SIG-M5 (cell line): Measurements from ENCODE around the gene PPP2R2C.

Source experiments
- DNase-seq: peaks from one replicate; lab custom pipeline; 2025; lab: John Stamatoyannopoulos, UW

Gene PPP2R2C

DNA sequence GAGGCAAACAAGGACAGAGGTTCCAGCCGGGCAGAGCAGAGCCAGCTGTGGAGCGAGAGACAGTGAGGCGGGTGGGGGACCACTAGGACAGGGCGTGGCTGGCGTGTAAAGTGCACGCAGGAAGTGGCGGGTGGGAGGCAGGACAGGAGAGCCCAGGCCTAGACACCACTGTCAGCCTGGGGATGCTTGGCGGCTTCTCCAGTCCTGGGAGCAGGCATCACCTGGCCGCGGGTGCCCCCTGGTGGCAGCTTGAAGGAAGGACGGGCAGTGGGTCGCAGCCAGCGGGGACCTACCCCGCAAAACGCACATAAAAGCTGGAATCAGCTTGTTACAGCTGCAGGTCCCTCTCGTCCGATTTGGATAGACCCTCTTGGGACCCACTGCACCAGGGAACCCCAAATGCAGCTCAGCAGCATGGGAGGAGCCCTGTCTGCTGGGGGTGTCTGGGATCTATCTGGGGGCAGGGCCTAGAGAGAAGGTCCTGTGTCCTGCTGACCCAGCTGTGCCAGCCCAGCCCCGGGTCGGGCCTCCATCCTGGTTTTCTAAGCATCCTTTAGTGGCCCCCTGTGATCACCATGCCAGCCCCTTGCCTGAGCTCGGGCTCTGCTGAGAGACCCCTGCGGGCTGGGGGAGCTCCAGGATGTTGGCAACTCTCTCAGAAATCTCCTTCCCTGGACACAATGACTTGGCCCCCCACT, 145.0 kb downstream of the PPP2R2C start:
- DNase-seq: no peak

DNA sequence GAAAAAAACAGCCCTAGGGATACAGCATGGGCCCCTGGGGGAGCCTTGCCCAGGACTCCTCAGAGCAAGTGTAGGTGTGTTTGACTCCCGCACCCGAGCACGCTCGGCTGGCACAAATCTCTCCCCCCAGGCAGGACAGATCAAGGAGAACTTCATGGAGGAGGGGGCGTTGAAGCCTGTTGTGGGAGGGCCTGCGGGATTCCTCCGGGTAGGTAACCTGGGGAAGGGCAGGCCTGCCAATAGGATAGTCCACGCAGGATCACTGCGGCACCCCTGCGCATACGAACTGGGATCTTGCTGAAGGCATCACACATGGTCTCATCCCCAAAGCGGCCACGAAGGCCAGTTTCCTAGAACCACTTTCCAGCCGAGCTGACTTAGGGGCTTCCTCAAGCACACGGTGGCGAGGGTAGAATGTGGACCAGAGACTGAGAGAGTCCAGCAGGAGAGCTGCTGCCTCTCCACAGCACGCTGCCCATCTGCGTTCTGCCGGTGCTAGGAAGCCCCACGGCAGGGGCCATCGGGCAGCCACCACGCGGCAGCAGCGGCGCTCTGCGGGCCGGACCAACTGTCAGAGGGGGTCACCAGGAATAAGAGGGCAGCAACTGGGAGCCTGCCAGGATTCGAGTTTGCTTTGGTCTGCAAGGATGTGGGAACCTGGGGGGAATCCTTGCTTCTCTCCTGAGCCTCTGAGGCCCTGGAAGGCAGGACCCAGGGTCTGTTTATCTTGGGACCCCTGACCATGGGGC, 145.9 kb downstream of the PPP2R2C start:
- DNase-seq: no peak

DNA sequence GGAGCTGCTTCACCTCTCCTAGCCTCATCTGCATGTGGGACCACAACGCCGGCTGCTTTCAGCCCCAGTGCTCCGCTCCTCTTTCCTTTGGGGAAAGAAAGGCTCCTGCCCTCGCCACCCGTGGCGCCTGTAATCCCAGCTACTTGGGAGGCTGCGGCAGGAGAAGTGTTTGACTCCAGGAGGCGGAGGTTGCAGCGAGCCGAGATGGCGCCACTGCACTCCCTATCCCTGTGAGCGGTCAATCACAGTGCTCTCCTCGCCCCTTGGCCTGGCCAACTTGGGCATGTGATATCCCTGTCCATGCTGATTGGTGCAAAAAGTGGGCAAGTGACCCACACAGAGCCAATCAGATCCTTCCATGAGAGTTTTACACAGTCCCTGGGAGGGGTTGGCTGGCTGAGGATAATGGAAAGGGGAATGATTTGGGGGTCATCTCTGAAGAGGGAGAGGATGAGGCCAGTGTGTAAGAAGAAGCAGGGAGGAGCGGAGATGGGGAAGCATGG, 146.6 kb downstream of the PPP2R2C start:
- no peak for DNase-seq

GRCh38 chr4:6324999-6325787, 147.2 kb downstream of the PPP2R2C start:
- DNase-seq: no peak

- no peak for DNase-seq
Measured at GRCh38 chr4:6324461-6324998, 147.9 kb downstream of the PPP2R2C start.

DNA sequence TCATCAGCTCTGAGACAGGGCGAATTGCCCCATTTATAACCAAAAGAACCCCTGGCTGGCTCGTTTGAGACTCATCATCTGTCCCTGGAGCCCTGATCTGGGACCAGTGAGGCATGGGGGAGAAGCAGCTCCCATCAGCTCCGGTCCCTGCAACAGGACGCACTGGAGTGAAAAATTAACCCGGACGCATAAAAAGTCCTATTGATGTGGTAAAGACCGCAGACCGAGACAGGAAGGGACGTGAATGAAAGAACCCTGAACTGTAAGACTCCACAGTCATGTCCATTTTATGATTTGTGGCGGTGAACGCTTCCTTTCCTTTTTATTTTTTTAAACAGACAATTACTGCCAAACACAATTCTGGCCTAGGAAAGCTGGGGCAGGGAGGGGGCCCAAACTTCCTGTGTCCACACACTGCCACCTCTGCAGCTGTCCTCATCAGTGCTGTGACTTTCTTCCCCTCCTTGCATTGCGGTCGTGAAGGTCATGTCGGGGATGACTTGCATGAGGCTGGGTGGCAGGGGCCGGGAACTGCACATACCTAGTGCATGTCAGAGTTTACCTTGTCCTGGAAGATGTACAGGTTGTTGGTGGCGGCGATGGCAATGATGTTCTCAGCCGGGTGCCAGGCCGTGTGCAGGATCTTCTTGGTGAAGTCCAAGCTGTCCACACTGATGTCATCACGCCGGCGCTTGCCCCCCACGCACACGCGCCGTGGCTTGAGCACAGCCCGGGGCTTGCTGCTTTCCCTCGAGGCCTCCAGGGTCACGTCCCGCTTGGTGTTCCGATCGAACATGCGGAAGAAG, 149.4 kb downstream of the PPP2R2C start:
- DNase-seq: no peak

DNA sequence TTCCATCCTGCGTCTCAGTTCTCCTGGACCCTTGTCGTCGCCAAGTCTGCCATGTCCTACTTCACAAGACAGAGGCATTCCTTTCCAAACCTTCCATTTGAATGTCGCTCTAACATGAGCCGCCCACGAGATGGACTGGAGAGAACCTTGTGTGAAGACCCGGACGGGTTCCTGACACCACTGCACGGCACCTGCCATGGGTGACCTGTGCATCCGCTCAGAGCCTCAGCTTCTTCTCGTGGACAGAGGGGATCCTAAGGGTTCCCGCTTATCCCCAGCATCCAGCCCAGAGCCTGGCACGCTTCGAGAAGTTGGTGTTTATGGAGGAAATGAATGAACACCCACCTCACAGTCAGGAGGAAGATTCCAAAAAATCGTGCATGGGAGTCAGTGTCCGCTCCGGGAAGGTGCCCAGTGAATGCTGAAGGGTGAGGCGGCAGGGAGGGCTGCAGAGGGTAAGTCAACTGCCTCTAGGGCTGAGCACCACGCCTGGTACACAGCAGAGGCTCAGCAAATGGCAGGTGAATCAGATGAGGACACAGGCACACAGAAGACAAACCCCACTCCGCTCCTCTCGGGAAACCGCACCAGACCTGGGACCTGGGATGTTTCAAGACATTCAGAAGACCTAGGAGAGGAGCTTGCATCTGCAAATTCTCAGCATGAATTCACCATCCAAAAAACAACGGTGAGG, 150.2 kb downstream of the PPP2R2C start:
- no peak for DNase-seq

DNA sequence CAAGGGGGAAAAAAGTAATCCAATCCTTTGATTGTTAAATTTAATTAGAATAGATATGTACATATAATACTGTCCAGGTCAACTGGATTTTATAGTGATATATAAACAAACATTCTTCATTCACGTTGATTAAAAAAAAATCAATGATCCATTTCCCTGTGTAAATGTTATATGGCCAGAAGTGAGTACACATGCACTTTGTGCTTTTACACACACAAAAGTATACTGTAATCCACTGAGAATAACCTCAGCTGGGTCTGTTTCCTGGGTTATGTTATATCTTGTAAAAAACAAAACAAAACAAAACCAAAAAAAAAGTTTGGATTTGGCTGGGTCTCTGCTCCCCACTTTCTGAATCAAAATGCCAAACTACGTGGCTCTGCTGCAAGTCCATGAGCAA, 151.1 kb downstream of the PPP2R2C start:
- no peak for DNase-seq

DNA sequence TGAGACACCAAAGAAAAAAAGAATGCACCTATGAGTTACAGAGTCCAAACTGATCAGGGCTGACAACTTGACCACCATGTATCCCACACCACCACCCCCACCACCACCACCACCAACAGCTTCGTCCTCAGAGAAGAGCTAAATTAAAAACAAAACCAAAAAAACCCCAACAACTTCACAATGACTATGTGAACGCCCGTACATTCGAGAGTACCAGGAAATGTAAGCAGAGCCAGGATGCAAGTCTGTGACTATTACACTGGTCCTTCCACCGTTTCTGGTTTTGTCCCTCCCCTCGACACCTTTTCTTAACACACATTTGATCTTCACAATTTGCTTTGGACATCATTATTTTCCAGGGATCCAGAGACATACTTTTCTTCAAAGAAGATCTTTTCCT, 151.8 kb downstream of the PPP2R2C start:
- no peak for DNase-seq

DNA sequence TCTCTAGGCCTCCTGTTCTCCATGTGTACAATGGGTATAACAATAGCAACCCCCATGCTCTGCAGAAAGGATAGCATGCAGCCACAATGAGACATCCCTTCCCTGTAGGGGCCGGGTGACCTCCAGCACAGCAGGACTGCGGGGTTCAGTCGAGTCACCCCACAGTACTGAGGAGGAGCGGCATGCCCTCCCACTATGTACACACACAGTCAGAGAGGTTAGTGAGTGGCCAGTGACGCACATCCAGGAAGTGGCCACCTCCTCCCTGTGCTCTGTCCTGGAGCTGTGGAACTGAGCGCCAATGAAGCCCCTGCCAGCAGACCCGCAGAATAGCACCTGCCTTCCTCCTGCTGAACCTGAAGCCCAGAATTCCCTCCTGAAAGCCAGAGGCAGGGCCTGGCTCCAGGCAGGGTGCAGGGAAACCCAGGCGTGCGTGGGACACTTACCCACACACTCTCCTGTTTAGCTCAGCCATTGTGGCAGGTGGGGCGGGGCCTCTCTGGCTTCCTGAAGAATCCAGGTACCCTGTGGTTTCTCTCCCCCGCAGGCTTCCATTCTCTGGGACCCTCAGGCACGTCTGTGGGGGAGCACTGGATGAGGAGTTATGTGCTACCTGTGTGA, 152.8 kb downstream of the PPP2R2C start:
- no peak for DNase-seq

DNA sequence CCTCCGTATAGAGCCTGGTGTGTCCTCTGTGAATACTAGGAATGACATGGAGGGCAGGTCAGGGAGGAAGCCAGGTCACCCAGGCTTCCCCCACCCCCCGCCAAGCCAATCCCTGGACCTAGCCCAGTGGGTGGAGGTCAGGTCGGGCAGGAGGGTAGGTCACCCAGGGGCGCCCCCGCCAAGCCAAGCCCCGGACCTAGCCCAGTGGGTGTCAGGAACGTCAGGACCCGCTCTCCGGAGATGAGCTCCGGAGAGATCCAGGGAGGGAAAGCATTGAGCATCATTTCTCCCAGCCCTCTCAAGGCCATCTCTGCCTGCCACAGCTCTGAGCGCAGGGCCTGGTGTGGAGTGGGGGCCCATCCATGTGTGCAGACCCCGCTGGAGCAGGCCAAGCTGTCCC, 154.2 kb downstream of the PPP2R2C start:
- DNase-seq: no peak

GRCh38 chr4:6316461-6317003, 155.9 kb downstream of the PPP2R2C start:
- DNase-seq: no peak

GRCh38 chr4:6313216-6313615, 159.2 kb downstream of the PPP2R2C start:
- DNase-seq: no peak

- no peak for DNase-seq
Measured at GRCh38 chr4:6309777-6310176, 162.6 kb downstream of the PPP2R2C start.

GRCh38 chr4:6308899-6309643, 163.3 kb downstream of the PPP2R2C start:
- no peak for DNase-seq

GRCh38 chr4:6307891-6308290, 164.5 kb downstream of the PPP2R2C start:
- no peak for DNase-seq

DNA sequence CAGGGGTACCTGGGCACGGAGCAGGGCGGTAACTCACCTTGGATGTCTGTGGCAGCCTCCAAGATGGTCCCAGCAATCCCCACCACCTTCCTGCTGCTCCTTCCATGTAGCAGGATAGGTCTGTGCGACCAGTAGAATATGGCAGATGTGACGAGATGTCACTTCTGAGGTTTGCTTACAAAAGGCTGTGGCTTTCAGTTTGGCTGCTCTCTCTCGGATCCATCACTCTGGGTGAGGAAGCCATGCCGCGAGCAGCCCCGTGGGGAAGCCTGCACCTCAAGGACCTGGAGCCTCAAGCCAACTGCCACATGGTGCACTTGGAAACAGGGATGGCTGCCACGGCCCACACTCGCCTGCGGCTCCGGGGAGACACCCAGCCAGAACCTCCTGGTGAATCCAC, 165.2 kb downstream of the PPP2R2C start:
- DNase-seq: no peak

GRCh38 chr4:6306299-6306698, 166.1 kb downstream of the PPP2R2C start:
- no peak for DNase-seq

GRCh38 chr4:6303943-6304342, 168.5 kb downstream of the PPP2R2C start:
- DNase-seq: no peak
